OCI-LY7 (cell line): ENCODE data around the gene EP400. TPM values are rescaled to one million over a fixed set of nuclear protein-coding genes. Genes with fewer than 3 reads are reported as not detected.

Source experiments
- BruUV-seq: library from RNA; stranded (reverse); fragments of 400-500 nt; replicated peaks from 2 replicates; lab custom pipeline; 2021; lab: Mats Ljungman, UMichigan
- CTCF ChIA-PET: fragments of 300-600 bp; sonication (Branson Sonifier 250); formaldehyde crosslinking; loops from one replicate; lab custom pipeline; 2022; ENCODE audit warnings: antibody characterized with exemption; ENCODE audit not compliant: unreplicated experiment; lab: Charles Lee
- POLR2A ChIA-PET: fragments of 300-600 bp; sonication (Branson Sonifier 250); formaldehyde crosslinking; loops from one replicate; lab custom pipeline; 2022; ENCODE audit warnings: antibody characterized with exemption; lab: Charles Lee
- DNase-seq: peaks from one replicate; pipeline ENCODE4 v3.0.0-alpha.2; 2015; ENCODE audit warnings: low spot score
- H2AFZ ChIP-seq: fragments of 200-600 bp; sonication (generic), shearing (Covaris generic); 2 replicates; pipeline ENCODE4 v1.6.1; 2014; ENCODE audit warnings: mild to moderate bottlenecking, antibody characterized with exemption, low read length, moderate library complexity
- H3K27ac ChIP-seq: fragments of 200-600 bp; sonication (generic); 2 replicates; pipeline ENCODE4 v1.5.1; 2014; ENCODE audit warnings: mixed run types, low read depth, mild to moderate bottlenecking, moderate library complexity, low read length, inconsistent platforms; ENCODE audit not compliant: poor library complexity, severe bottlenecking
- H3K36me3 ChIP-seq: fragments of 200-600 bp; sonication (generic); 2 replicates; pipeline ENCODE4 v1.6.1; 2014; ENCODE audit warnings: mild to moderate bottlenecking, antibody characterized with exemption, low read length, moderate library complexity, mixed read lengths; ENCODE audit not compliant: insufficient read depth
- H3K4me1 ChIP-seq: fragments of 200-600 bp; sonication (generic); 2 replicates; pipeline ENCODE4 v1.5.1; 2014; ENCODE audit warnings: mild to moderate bottlenecking, low read length; ENCODE audit not compliant: insufficient read depth, poor library complexity, severe bottlenecking
- H3K4me2 ChIP-seq: fragments of 200-600 bp; sonication (generic); 2 replicates; pipeline ENCODE4 v1.6.1; 2014; ENCODE audit warnings: mild to moderate bottlenecking, low read length
- H3K4me3 ChIP-seq: fragments of 200-600 bp; sonication (generic); 2 replicates; pipeline ENCODE4 v1.5.1; 2014; ENCODE audit warnings: mild to moderate bottlenecking, low read depth, low read length; ENCODE audit not compliant: poor library complexity, severe bottlenecking
- H3K79me2 ChIP-seq: fragments of 200-600 bp; sonication (generic); 2 replicates; pipeline ENCODE4 v1.6.1; 2016; ENCODE audit warnings: low read depth, mild to moderate bottlenecking, low read length, moderate library complexity, mixed read lengths; ENCODE audit not compliant: insufficient read depth
- H3K9me2 ChIP-seq: fragments of 200-600 bp; sonication (generic); 2 replicates; pipeline ENCODE4 v1.6.1; 2016; ENCODE audit warnings: mild to moderate bottlenecking, low read length, mixed read lengths; ENCODE audit not compliant: insufficient read depth
- H3K9me3 ChIP-seq: fragments of 200-600 bp; sonication (generic); 2 replicates; pipeline ENCODE4 v1.6.1; 2014; ENCODE audit warnings: mild to moderate bottlenecking, mixed run types, low read length, mixed read lengths
- H4K20me1 ChIP-seq: fragments of 200-600 bp; sonication (generic); 2 replicates; pipeline ENCODE4 v1.6.1; 2014; ENCODE audit warnings: mild to moderate bottlenecking, antibody characterized with exemption, low read length, moderate library complexity, mixed read lengths; ENCODE audit not compliant: insufficient read depth
- EZH2phosphoT487 ChIP-seq: fragments of 200-600 bp; sonication (generic); IDR thresholded peaks from 2 replicates; pipeline ENCODE4 v1.6.1; 2018; ENCODE audit warnings: low read depth, borderline replicate concordance, mild to moderate bottlenecking, mixed run types, antibody characterized with exemption, low read length, moderate library complexity, mixed read lengths
- intact Hi-C: fragments of 100-400 bp; cut with micrococcal nuclease; formaldehyde crosslinking; loops from one replicate; pipeline ENCODE4 v1.10.0; 2022; ENCODE audit not compliant: unreplicated experiment
- total RNA-seq, 2 experiments: library from RNA; depleted of rRNA in 1 of 2; stranded (reverse); fragments of >200 nt in 1 of 2; shearing (Covaris generic) in 1 of 2; gene quantifications; 2 replicates each; pipeline ENCODE4 v1.2.3, GENCODE V29; 2014 to 2022
- TF ChIP-seq, protein P1 (sequence below): fragments of 200-600 bp; sonication (generic); conservative IDR thresholded peaks from 2 replicates; pipeline ENCODE4 v1.5.1; 2014; ENCODE audit warnings: mild to moderate bottlenecking, antibody characterized with exemption, low read length, moderate library complexity, mixed read lengths

Gene EP400
- total RNA-seq, 2 experiments from 2014 or later = 20.7 to 56.2 TPM

DNA sequence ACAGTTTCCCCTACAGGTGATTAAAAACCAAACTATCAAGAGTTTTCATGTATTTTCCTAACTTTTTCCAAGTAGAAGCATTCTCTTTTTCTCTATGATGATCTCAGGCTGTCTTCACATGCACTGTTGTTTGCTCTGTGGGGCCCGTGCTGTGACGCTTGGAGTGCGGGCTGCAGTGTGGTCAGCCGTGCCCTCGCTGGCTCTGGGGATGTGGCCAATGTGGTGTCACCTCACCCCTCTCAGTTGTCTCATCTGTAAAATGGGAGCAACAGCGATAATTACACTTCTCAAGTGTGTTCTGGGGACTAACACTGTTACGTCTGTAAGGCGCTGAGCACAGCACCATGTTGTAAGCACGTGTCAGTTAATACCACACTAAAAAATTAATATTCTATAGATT is 165.8 kb downstream of the EP400 start:
- CTCF ChIA-PET = no interaction called here
- DNase-seq = no peak
- Histone ChIP-seq H4K20me1 (no peaks in the 10 kb centered on the region), H3K4me1 (no peaks in the 10 kb centered on the region), H2AFZ (no peak overlapping the region), H3K79me2 (no peaks in the 10 kb centered on the region), H3K9me2 (no peaks in the 10 kb centered on the region), H3K27ac (no peak overlapping the region), H3K4me3 (no peak overlapping the region), H3K36me3 (peaks cover 64% of the 10 kb centered on the region), H3K9me3 (no peaks in the 10 kb centered on the region), H3K4me2 (no peak overlapping the region)
- TF ChIP-seq, protein P1, sequence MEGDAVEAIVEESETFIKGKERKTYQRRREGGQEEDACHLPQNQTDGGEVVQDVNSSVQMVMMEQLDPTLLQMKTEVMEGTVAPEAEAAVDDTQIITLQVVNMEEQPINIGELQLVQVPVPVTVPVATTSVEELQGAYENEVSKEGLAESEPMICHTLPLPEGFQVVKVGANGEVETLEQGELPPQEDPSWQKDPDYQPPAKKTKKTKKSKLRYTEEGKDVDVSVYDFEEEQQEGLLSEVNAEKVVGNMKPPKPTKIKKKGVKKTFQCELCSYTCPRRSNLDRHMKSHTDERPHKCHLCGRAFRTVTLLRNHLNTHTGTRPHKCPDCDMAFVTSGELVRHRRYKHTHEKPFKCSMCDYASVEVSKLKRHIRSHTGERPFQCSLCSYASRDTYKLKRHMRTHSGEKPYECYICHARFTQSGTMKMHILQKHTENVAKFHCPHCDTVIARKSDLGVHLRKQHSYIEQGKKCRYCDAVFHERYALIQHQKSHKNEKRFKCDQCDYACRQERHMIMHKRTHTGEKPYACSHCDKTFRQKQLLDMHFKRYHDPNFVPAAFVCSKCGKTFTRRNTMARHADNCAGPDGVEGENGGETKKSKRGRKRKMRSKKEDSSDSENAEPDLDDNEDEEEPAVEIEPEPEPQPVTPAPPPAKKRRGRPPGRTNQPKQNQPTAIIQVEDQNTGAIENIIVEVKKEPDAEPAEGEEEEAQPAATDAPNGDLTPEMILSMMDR = no peak
- TF ChIP-seq EZH2phosphoT487 = no peak
- BruUV-seq = no TSS peak
- POLR2A ChIA-PET = no interaction called here
- intact Hi-C loops = no loop called here

DNA sequence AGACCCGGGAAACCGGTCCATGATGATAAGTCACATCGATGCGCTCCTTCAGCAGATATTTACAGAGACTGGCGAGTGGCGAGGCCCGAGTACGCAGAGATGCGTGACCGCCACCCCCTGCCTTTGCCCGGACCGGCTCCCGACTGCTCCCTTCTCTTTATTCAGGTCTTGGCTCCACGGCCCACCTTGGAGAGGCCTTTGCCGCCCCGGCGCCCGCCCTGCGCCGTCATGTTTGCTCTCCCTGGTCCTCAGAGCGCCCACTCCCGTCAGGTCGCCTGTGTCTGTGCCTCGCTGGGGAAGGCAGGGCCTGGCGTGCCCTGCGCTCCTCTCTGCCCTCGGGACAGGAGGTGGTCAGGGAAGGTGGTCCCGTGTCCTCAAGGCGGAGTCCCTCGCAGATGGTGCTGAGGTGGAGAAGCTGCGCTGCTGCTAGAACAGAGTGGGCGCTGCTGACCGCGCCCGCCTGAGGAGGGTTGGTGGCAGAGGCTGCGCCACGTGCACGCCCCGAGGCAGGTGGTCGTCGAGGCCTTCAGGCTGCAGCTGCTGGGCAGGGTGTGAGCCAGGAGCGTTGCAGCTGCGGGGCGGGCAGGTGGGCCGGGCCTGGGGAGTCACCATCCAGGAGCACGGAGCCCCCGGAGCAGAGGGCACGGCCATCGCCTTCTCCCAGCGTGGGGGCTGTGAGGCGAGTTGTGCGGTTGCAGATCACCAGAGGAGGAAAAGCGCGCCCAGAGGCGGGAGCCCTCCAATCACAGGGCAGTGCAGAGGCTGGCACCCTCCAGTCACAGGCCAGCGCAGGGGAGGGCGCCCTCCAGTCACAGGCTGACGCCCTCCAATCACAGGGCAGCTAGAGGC is 167.2 kb downstream of the EP400 start:
- intact Hi-C loops = no loop called here
- Histone ChIP-seq H3K4me2 (no peak overlapping the region), H4K20me1 (no peaks in the 10 kb centered on the region), H3K36me3 (peaks cover 63% of the 10 kb centered on the region), H3K9me3 (no peaks in the 10 kb centered on the region), H3K4me3 (no peak overlapping the region), H3K9me2 (no peaks in the 10 kb centered on the region), H3K79me2 (no peaks in the 10 kb centered on the region), H3K4me1 (no peaks in the 10 kb centered on the region), H3K27ac (no peak overlapping the region), H2AFZ (no peak overlapping the region)
- no peak for DNase-seq
- CTCF ChIA-PET = no interaction called here
- no peak for TF ChIP-seq EZH2phosphoT487
- TF ChIP-seq, protein P1 = no peak
- BruUV-seq = no TSS peak
- POLR2A ChIA-PET = no interaction called here

DNA sequence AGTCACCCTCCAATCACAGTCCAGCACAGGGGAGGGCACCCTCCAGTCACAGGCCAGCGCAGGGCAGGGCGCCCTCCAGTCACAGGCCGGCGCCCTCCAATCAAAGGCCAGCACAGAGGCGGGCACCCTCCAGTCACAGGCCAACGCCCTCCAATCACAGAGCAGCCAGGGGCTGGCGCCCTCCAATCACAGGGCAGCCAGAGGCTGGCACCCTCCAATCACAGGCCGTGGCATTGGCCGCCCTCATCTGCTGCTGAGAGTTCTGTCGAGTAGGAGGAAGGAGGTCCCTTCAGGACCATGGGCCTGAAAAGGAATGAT is 167.8 kb downstream of the EP400 start:
- Histone ChIP-seq H3K4me2 (no peak overlapping the region), H3K79me2 (no peaks in the 10 kb centered on the region), H3K9me2 (no peaks in the 10 kb centered on the region), H3K27ac (no peak overlapping the region), H3K4me3 (no peak overlapping the region), H3K4me1 (no peaks in the 10 kb centered on the region), H3K9me3 (no peaks in the 10 kb centered on the region), H2AFZ (no peak overlapping the region), H4K20me1 (no peaks in the 10 kb centered on the region), H3K36me3 (peaks cover 67% of the 10 kb centered on the region)
- TF ChIP-seq, protein P1 = no peak
- no peak for TF ChIP-seq EZH2phosphoT487
- DNase-seq = no peak
- no TSS peak for BruUV-seq
- ChIA-PET CTCF (no interaction called here), POLR2A (no interaction called here)
- intact Hi-C loops = no loop called here
